MM.1S (cell line): Measurements from ENCODE around the gene PRG2.

Experiments used
- DNase-seq: peaks from one replicate; pipeline ENCODE4 v3.0.0-alpha.2; 2015
- H2AFZ ChIP-seq: fragments of 300-600 bp; sonication (generic); 2 replicates; pipeline ENCODE4 v1.6.0; 2016; ENCODE audit warnings: antibody characterized with exemption, low read length
- H3F3A ChIP-seq: fragments of 300-600 bp; sonication (generic); 2 replicates; pipeline ENCODE4 v1.6.1; 2016; ENCODE audit warnings: mild to moderate bottlenecking, antibody characterized with exemption, low read length, moderate library complexity, mixed read lengths; ENCODE audit not compliant: insufficient read depth
- H3K27ac ChIP-seq: fragments of 300-600 bp; sonication (generic); 2 replicates; pipeline ENCODE4 v1.5.1; 2016; ENCODE audit warnings: mild to moderate bottlenecking, low read length
- H3K27me3 ChIP-seq: fragments of 300-600 bp; sonication (generic); replicated peaks from 2 replicates; pipeline ENCODE4 v1.6.0; 2016; ENCODE audit warnings: low read length; ENCODE audit not compliant: insufficient read depth
- H3K36me3 ChIP-seq: fragments of 300-600 bp; sonication (generic); replicated peaks from 2 replicates; pipeline ENCODE4 v1.6.1; 2016; ENCODE audit warnings: mild to moderate bottlenecking, low read length, mixed read lengths; ENCODE audit not compliant: insufficient read depth
- H3K4me1 ChIP-seq: fragments of 300-600 bp; sonication (generic); 2 replicates; pipeline ENCODE4 v1.6.1; 2016; ENCODE audit warnings: low read length, mixed read lengths
- H3K4me2 ChIP-seq: fragments of 300-600 bp; sonication (generic); 2 replicates; pipeline ENCODE4 v1.6.0; 2016; ENCODE audit warnings: low read depth, low read length
- H3K4me3 ChIP-seq: fragments of 300-600 bp; sonication (generic); 2 replicates; pipeline ENCODE4 v1.5.1; 2016; ENCODE audit warnings: low read length, mixed read lengths
- H3K79me2 ChIP-seq: fragments of 300-600 bp; sonication (generic); 2 replicates; pipeline ENCODE4 v1.6.1; 2016; ENCODE audit warnings: mixed run types, low read length, mixed read lengths
- H3K9ac ChIP-seq: fragments of 300-600 bp; sonication (generic); 2 replicates; pipeline ENCODE4 v1.6.1; 2016; ENCODE audit warnings: low read length, mixed read lengths
- H3K9me2 ChIP-seq: fragments of 300-600 bp; sonication (generic); replicated peaks from 2 replicates; pipeline ENCODE4 v1.6.1; 2016; ENCODE audit warnings: mild to moderate bottlenecking, low read length, mixed read lengths; ENCODE audit not compliant: insufficient read depth
- H3K9me3 ChIP-seq: fragments of 300-600 bp; sonication (generic); replicated peaks from 2 replicates; pipeline ENCODE4 v1.6.1; 2016; ENCODE audit warnings: mild to moderate bottlenecking, low read length, mixed read lengths; ENCODE audit not compliant: insufficient read depth
- H4K20me1 ChIP-seq: fragments of 300-600 bp; sonication (generic); 2 replicates; pipeline ENCODE4 v1.6.1; 2016; ENCODE audit warnings: mild to moderate bottlenecking, low read length, moderate library complexity, mixed read lengths; ENCODE audit not compliant: insufficient read depth
- EZH2 ChIP-seq: fragments of 300-600 bp; sonication (generic); optimal IDR thresholded peaks from 2 replicates; pipeline ENCODE3; 2017; ENCODE audit warnings: low read depth, mild to moderate bottlenecking, antibody characterized with exemption, low read length, mixed read lengths
- EZH2phosphoT487 ChIP-seq: fragments of 300-600 bp; sonication (generic); IDR thresholded peaks from 2 replicates; pipeline ENCODE4 v1.6.1; 2018; ENCODE audit warnings: antibody characterized with exemption, low read length
- TF ChIP-seq, protein P1 (sequence below): fragments of 300-600 bp; sonication (generic); IDR thresholded peaks from 2 replicates; pipeline ENCODE4 v1.5.1; 2016; ENCODE audit warnings: antibody characterized with exemption, low read length, mixed read lengths

PRG2 gene

DNA sequence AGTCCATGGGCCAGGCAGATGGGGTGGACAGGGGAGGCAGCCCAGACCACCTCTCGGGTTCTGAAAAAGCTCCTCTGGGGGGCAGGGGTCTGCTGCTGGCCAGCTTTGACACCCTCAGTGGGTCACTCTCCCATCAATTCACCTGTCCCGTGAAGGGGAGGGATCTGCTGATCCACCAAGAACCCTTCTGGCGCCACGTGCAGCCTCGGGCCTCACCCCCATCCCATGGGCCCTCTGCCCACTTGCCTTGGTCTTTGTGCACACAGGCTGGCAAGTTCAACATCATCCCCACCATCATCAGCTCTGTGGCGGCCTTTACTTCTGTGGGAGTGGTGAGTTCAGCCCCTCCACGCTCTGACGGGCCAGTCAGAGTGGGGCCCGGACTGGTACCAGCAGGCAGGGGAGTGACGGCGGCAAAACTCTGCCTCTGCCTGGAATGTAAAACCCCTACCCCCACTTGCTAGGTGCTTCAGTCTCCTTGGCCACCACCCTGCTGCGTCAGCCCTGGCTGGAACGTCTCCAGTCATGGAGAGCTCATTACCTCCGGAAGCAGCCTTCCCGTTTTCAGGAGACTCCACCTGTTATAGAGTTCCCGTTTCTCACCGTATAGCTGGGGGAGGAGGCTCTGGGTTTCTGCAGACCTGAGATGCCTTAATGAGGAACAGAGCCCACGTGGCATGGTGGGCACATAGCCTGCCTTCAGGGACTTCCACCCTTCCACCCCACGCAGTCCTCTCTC is 22.2 kb downstream of the PRG2 start:
- no peaks in the 10 kb centered on the region for H3K27me3 ChIP-seq
- no peaks in the 10 kb centered on the region for H3F3A ChIP-seq
- H3K4me2 ChIP-seq: no peak overlapping the region
- no peaks in the 10 kb centered on the region for H3K4me1 ChIP-seq
- no peak overlapping the region for H3K27ac ChIP-seq
- DNase-seq: no peak
- TF ChIP-seq EZH2phosphoT487: no peak
- TF ChIP-seq, protein P1, sequence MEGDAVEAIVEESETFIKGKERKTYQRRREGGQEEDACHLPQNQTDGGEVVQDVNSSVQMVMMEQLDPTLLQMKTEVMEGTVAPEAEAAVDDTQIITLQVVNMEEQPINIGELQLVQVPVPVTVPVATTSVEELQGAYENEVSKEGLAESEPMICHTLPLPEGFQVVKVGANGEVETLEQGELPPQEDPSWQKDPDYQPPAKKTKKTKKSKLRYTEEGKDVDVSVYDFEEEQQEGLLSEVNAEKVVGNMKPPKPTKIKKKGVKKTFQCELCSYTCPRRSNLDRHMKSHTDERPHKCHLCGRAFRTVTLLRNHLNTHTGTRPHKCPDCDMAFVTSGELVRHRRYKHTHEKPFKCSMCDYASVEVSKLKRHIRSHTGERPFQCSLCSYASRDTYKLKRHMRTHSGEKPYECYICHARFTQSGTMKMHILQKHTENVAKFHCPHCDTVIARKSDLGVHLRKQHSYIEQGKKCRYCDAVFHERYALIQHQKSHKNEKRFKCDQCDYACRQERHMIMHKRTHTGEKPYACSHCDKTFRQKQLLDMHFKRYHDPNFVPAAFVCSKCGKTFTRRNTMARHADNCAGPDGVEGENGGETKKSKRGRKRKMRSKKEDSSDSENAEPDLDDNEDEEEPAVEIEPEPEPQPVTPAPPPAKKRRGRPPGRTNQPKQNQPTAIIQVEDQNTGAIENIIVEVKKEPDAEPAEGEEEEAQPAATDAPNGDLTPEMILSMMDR: no peak
- TF ChIP-seq EZH2: no peak
- H3K9me2 ChIP-seq: no peaks in the 10 kb centered on the region
- no peaks in the 10 kb centered on the region for H4K20me1 ChIP-seq
- no peak overlapping the region for H2AFZ ChIP-seq
- H3K9ac ChIP-seq: no peak overlapping the region
- no peak overlapping the region for H3K4me3 ChIP-seq
- no peaks in the 10 kb centered on the region for H3K36me3 ChIP-seq
- H3K79me2 ChIP-seq: no peaks in the 10 kb centered on the region
- H3K9me3 ChIP-seq: no peaks in the 10 kb centered on the region

DNA sequence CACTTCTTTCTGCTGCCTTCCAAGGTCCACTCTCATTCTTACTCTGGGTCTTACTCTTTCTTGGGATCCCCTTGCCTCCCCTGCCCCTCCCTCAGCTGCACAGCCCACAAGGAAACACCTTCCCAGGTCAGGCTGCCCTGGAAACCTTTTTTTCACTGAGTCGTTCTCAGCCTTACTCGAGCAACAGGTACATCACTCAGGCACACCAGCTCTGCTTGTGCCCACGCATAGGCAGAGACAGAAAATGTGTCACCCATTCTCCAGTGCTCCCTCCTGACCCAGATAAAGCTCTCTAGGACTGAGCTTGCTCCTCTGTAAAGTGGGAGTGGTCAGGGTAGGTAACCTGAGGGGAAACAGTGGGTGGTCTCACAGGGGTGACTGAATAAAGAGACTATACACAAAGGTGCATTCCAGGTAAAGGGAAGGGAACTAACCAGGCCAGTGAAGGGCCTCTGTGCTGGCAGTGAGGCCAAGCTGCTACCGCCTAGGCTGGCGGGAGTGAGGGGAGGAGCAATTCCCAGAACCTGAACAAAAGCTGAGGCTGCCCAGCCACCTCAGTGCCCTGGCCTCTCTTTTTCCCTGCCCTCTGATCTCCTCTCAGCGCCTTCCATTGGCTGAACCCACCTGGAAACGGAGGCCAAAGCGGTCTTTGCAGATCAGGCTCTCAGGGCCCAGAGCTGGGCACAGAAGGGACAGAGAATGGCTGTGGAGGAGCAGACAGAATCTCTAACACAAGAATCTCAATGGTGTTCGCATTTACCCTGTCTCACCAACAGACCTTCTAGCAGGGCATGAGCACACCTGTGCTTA is 25.4 kb downstream of the PRG2 start:
- H3K4me2 ChIP-seq: no peak overlapping the region
- no peak overlapping the region for H2AFZ ChIP-seq
- no peaks in the 10 kb centered on the region for H3F3A ChIP-seq

DNA sequence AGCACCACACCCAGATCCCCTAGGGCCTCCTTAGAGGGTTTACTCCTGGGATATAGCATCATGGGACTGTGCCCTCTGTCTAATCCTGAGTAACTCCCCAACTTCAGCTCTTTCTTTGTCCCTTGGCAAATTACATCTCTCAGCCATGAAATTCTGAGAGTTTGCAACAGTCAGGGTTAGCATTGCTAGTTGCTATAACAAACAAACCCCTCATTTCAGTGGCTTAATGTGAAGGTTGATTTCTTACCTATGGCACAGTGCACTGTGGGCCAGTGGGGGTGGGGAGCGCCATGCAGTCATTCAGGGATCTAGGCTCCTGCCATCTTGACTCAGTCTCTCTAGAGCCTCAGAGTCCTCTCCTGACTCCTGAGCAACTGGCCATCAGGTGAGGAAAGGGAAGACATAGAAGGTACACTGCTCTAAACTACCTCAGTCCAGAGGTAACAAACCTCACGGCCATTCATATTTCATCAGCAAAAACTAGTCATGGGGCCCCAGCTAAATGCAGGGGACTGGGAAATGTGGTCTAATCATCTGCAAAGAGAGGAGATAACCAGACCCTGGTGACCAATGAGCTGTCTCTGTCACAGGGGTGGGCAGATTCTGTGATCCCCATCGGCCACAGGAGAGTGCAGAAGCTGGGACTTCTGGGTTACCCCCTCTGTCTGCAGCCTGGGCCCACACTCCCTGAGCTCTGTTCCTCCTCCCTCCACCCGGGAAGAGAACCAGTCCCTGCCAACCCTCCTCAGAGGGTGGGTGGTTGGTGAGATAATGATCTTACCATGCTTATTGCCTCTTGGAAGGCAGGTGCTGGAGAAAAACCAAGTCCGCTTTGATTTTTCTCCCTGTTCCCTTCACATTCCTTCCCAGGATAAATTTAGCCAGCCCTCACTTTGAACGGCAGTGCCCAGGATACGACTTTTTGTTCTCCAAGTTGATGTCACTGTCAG is 27.0 kb downstream of the PRG2 start:
- Histone ChIP-seq H3K4me3 (no peak overlapping the region), H3K4me2 (no peak overlapping the region), H3K36me3 (no peaks in the 10 kb centered on the region), H3K9me3 (no peaks in the 10 kb centered on the region), H3K79me2 (no peaks in the 10 kb centered on the region), H2AFZ (no peak overlapping the region), H3K9me2 (no peaks in the 10 kb centered on the region), H3K27me3 (no peaks in the 10 kb centered on the region), H3K9ac (no peak overlapping the region), H4K20me1 (no peaks in the 10 kb centered on the region), H3K27ac (no peak overlapping the region), H3F3A (no peaks in the 10 kb centered on the region), H3K4me1 (no peaks in the 10 kb centered on the region)
- DNase-seq: no peak
- TF ChIP-seq, protein P1: no peak
- TF ChIP-seq EZH2 (no peak), EZH2phosphoT487 (no peak)

More for the DNA sequence above, 25.4 kb downstream of the PRG2 start:
- H3K79me2 ChIP-seq: no peaks in the 10 kb centered on the region
- no peaks in the 10 kb centered on the region for H3K9me2 ChIP-seq
- H3K27ac ChIP-seq: no peak overlapping the region
- H4K20me1 ChIP-seq: no peaks in the 10 kb centered on the region
- no peak overlapping the region for H3K9ac ChIP-seq
- no peaks in the 10 kb centered on the region for H3K9me3 ChIP-seq
- H3K36me3 ChIP-seq: no peaks in the 10 kb centered on the region
- no peak for DNase-seq
- H3K27me3 ChIP-seq: no peaks in the 10 kb centered on the region
- TF ChIP-seq, protein P1: no peak
- no peak for TF ChIP-seq EZH2
- no peaks in the 10 kb centered on the region for H3K4me1 ChIP-seq
- H3K4me3 ChIP-seq: no peak overlapping the region
